ENCODE data around the gene GRAP2. TPM values are rescaled to one million over a fixed set of nuclear protein-coding genes. Genes with fewer than 3 reads are reported as not detected.

GRAP2 gene
- total and polyA plus RNA-seq, 2 donors (not counting 3 experiments of a cell fraction or from before 2014, with no cell fraction given) = 0.04 TPM; not detected in 1

GRCh38 chr22:40001800-40002577 lies 101.1 kb downstream of the GRAP2 start:
- no TSS peak for BruUV-seq (replicated peaks)

More at GRCh38 chr22:40001800-40002577, 101.1 kb downstream of the GRAP2 start:
- no peak overlapping the region for H3K4me3 ChIP-seq (replicated peaks in 1 of 3; ENCODE audit: insufficient read depth in 1 of 3, low read depth in 1 of 3, low read length in 3 of 3)
- H3K9me3 ChIP-seq (replicated peaks; ENCODE audit: control insufficient read depth, insufficient read depth, low read length) = no peaks in the 10 kb centered on the region
- H3K4me2 ChIP-seq (ENCODE audit: insufficient read depth, low read length) = no peak overlapping the region
- H3K27ac ChIP-seq (ENCODE audit: insufficient read depth, low read depth, low read length) = no peak overlapping the region
- H3K9me1 ChIP-seq (replicated peaks; ENCODE audit: control insufficient read depth, extremely low read depth, insufficient read depth, low read length) = no peaks in the 10 kb centered on the region
- TF ChIP-seq POLR2A (IDR thresholded peaks at IDR 0.05; ENCODE audit: low read depth, low read length) (no peak), FOS (IDR thresholded peaks at IDR 0.05; ENCODE audit: borderline replicate concordance, insufficient read depth, low read length) (no peak), MAX (IDR thresholded peaks at IDR 0.05; ENCODE audit: insufficient read depth, insufficient read length) (no peak), POLR2AphosphoS5 (IDR thresholded peaks at IDR 0.05; ENCODE audit: insufficient read depth, low read depth, low read length) (no peak), MYC (IDR thresholded peaks at IDR 0.05; ENCODE audit: low read depth, low read length) (no peak), EZH2 (IDR thresholded peaks at IDR 0.05; ENCODE audit: borderline replicate concordance, low read depth, low read length, severe bottlenecking) (no peak), GATA2 (IDR thresholded peaks at IDR 0.05; ENCODE audit: insufficient read depth, insufficient read length, low read depth, low read length) (no peak), CTCF (IDR thresholded peaks at IDR 0.05; ENCODE audit: extremely low read depth in 1 of 2, insufficient read depth in 1 of 2, low read depth in 1 of 2, low read length in 2 of 2) (no peak), JUN (IDR thresholded peaks at IDR 0.05; ENCODE audit: borderline replicate concordance, insufficient read depth, insufficient read length, low read depth) (no peak)
- no peaks in the 10 kb centered on the region for H4K20me1 ChIP-seq (replicated peaks; ENCODE audit: control insufficient read depth, extremely low read depth, insufficient read depth, low read length)
- POLR2A ChIA-PET = no interaction called here
- no peaks in the 10 kb centered on the region for H3K4me1 ChIP-seq (ENCODE audit: control insufficient read depth, extremely low read depth, insufficient read depth, low read length)
- no peaks in the 10 kb centered on the region for H3K79me2 ChIP-seq (ENCODE audit: control insufficient read depth, insufficient read depth, low read length)
- FAIRE-seq (no peak), DNase-seq (ENCODE audit: low read depth, low spot score) (no peak)
- H3K36me3 ChIP-seq (ENCODE audit: control insufficient read depth in 2 of 2, extremely low read depth in 1 of 2, insufficient read depth in 2 of 2, low read length in 2 of 2) = no peaks in the 10 kb centered on the region
- no peak overlapping the region for H2AFZ ChIP-seq (ENCODE audit: low read depth, low read length)
- CTCF ChIA-PET = interaction anchor here (1.5 to 3.9 kb wide), 4 partner anchors 8 to 69 kb away, joined by 4 to 16 read pairs (median 9); no protein-coding TSS in a partner anchor
- H3K9ac ChIP-seq (replicated peaks; ENCODE audit: extremely low read depth, insufficient read depth, low read length) = no peak overlapping the region
- intact Hi-C loops (cut with micrococcal nuclease) (no loop called here), dilution Hi-C loops (cut with MboI; ENCODE audit: extremely low pct_ligation_motif_present, low sequenced_read_pairs) (loop anchor here (25.0 kb wide), 1 partner anchor 440 kb away; the partner anchor contains the start of gene CACNA1I)
- peaks cover 3 to 4% of the 10 kb centered on the region in 2 experiments for H3K27me3 ChIP-seq (ENCODE audit: control insufficient read depth in 2 of 2, insufficient read depth in 2 of 2, low read length in 2 of 2)

Measured in endothelial cell of umbilical vein (primary cell).